NB4 (cell line): ENCODE data around the gene ASB2.

Experiments used
- MYC ChIP-seq: IDR thresholded peaks from 2 replicates; pipeline ENCODE4 v1.6.1; 2011; ENCODE audit warnings: low read depth, low read length
- POLR2A ChIP-seq: IDR thresholded peaks from 2 replicates; pipeline ENCODE4 v1.6.1; 2011; ENCODE audit warnings: mild to moderate bottlenecking; ENCODE audit not compliant: insufficient read length; ENCODE audit errors: extremely low read depth
- TF ChIP-seq, protein P1 (sequence below): IDR thresholded peaks from one replicate; pipeline ENCODE4 v1.5.1; 2012; ENCODE audit warnings: low read depth, low read length
- TF ChIP-seq, protein P2 (sequence below): IDR thresholded peaks from 2 replicates; pipeline ENCODE4 v1.6.1; 2011; ENCODE audit warnings: low read depth, low read length

DNA sequence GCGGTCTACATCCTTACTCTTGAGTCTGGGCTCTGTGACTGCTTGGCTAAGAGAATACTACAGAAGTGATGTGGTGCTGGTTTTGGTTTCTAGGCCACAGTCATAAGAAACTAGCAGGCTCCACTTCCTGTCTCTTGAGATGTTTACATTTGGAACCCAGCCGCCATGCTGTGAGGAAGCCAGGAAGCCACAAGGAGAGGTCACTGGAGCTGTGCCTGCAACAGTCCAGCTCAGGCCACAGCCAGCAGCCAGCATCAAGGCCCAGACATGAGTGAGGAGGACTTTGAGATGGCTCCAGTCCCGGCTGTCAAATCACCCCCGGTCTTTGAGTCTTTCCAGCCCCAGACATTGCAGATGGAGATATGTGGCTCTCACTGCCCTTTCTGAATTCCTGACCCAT, 62.1 kb downstream of the ASB2 start:
- TF ChIP-seq, protein P1, sequence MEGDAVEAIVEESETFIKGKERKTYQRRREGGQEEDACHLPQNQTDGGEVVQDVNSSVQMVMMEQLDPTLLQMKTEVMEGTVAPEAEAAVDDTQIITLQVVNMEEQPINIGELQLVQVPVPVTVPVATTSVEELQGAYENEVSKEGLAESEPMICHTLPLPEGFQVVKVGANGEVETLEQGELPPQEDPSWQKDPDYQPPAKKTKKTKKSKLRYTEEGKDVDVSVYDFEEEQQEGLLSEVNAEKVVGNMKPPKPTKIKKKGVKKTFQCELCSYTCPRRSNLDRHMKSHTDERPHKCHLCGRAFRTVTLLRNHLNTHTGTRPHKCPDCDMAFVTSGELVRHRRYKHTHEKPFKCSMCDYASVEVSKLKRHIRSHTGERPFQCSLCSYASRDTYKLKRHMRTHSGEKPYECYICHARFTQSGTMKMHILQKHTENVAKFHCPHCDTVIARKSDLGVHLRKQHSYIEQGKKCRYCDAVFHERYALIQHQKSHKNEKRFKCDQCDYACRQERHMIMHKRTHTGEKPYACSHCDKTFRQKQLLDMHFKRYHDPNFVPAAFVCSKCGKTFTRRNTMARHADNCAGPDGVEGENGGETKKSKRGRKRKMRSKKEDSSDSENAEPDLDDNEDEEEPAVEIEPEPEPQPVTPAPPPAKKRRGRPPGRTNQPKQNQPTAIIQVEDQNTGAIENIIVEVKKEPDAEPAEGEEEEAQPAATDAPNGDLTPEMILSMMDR = no peak
- no peak for TF ChIP-seq POLR2A
- TF ChIP-seq, protein P2, sequence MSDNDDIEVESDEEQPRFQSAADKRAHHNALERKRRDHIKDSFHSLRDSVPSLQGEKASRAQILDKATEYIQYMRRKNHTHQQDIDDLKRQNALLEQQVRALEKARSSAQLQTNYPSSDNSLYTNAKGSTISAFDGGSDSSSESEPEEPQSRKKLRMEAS = no peak
- TF ChIP-seq MYC = no peak
